ENCODE results near the gene FCGR2B.
"Not testable (repeated sequence)": the region's sequence is repeated elsewhere in the genome, so short reads cannot be mapped to it uniquely, and the experiment has no call there.

Gene FCGR2B

DNA sequence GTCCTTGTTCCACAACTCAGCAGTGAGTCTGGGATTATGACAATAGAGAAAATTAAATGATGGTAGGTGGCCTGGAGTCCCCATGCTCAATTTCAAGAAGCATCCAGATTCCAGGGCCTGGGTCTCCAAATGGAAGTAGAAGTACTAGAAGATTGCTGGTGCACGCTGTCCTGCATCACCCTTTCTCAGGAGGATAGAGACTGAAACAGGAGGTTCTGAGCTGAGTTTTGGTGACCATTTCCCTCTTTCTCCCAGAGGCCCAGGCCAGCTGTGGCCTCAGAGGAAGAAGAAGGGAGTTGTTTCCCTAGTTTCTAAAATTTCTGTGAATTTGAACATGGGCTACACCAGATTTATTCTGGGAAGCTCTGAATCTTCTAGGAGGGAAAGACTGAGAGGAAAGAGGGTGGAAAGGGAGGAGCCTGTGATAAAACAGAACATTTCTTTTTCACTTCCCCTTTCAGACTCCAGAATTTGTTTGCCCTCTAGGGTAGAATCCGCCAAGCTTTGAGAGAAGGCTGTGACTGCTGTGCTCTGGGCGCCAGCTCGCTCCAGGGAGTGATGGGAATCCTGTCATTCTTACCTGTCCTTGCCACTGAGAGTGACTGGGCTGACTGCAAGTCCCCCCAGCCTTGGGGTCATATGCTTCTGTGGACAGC lies at the start of gene FCGR2B:
TSS of gene FCGR2B (plus strand) at position 460 of the 656 bp plus-strand sequence. CDS start at position 559, 99 bp downstream.
- not testable (repeated sequence) for DNase-seq

DNA sequence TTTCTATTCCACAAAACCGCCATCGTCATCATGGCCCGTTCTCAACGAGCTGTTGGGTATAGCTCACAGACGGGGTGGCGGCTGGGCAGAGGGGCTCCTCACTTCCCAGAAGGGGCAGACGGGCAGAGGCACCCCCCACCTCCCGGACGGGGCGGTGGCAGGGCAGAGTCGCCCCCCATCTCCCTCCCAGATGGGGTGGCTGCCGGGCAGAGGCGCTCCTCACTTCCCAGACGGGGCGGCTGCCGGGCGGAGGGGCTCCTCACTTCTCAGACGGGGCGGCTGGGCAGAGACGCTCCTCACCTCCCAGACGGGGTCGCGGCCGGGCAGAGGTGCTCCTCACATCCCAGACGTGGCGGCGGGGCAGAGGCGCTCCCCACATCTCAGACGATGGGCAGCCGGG lies 46.5 kb upstream of the FCGR2B start:
- not testable (repeated sequence) for DNase-seq

DNA sequence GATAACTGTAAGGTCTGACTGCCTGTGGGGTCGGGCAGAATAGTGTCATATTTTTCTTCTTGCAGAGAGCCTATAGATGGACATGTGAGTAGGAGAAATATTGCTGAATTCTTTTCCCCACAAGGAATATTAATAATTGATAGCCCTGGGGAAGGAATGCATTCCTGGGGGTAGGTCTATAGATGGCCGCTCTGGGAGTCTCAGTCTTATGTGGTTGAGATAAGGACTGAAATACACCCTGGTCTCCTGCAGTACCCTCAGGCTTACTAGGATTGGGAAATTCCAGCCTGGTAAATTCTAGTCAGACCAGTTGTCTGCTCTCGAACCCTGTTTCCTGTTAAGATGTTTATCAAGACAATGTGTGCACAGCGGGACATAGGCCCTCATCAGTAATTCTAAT lies 44.4 kb upstream of the FCGR2B start:
- not testable (repeated sequence) for DNase-seq

DNA sequence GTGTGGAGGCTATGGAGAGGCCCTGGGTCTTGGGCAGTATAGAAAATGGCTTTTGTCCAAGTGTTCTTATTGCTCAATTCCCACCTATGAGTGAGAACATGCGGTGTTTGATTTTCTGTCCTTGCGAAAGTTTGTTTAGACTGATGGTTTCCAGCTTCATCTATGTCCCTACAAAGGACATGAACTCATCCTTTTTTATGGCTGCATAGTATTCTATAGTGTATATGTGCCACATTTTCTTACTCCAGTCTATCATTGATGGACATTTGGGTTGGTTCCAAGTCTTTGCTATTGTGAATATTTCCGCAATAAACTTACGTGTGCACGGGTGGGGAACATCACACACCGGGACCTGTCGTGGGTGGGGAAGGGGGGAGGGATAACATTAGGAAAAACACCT lies 42.5 kb upstream of the FCGR2B start:
- not testable (repeated sequence) for DNase-seq

DNA sequence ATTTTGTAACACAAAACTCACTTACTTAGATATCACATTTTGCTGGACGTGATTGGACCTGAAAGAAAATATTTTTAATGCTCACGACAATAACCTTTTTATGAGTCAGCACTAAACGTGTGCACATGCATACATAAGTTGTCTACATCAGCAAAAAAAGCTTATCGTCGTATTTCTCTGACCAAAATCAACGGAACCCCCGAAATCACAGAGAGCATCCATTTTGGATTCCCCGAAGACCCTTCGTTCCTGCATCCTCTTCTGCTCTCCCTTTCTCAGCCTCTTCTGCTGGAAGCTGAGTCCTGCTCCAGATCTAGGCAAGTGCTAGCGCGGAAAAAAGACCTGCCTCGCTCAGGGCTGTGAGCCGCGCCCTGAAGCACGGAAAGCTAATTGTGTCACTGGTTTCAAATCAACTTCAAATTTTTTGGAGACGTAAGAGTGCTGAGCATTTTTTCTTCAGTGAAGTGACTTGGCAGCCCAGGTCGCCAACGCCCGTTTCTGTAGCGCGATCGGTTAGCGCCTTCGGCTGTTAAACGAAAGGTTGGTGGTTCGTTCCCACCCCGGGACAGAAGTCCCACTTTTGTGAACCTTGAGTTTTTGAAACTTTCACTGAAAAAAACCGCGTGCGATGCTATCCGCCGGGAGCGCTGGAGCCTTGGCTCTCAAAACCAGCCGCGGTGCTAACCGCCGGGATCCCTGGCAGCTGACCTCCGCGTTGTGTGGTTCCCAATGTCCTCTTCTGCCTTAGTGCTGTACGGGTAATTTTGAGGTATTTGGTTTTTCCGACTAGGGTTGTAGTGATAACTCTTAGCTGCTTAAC lies 41.6 kb upstream of the FCGR2B start:
- DNase-seq, result peak; percentile 70

DNA sequence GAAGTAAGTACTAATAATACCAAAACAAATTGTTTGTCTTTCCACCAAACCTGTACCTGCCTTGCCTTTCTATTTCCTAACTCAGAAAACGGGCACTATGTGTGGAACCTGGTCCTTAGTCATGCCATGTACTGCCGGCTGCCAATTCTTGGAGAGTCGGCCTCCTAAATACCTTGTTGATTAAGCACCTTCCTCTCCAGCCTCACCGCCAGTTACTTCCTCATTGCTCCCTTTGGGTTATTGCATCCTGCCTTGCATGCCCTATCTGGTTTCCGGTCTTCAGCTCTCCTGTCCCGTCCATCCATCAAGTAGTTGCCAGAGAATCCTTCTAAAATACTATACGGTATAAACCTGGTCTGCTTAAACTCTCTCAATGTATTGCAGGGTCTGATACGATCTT lies 40.9 kb upstream of the FCGR2B start:
- not testable (repeated sequence) for DNase-seq

DNA sequence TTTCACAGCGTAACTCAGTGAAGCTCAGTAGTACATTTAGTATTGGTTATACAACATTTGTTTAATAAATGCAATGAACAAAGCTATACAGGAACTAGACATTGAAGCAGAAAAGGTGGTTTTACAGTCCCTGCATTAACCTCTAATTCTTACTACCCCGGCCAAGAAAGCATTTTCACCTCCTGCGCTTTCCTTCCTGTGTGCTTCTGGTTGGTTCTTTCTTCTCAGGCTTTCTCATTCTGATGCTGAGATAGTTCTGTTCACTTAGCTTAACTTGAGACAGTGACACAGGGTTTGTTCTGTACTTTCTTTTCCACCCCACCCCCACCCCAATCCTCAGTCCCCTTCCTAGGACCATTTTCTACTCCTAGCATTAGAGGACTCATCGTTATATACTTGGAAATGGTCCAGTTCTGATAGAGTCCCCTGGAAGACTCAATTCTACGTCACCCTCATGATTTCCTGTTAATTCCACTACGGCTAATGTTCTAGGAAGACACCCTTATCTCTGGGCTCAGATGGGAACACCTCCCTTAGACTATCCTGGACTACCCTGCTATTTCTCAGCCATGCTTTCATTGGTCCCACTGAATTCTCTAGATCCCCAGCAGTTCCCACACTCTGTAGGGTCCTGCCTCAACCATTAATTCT lies 39.4 kb upstream of the FCGR2B start:
- not testable (repeated sequence) for DNase-seq

DNA sequence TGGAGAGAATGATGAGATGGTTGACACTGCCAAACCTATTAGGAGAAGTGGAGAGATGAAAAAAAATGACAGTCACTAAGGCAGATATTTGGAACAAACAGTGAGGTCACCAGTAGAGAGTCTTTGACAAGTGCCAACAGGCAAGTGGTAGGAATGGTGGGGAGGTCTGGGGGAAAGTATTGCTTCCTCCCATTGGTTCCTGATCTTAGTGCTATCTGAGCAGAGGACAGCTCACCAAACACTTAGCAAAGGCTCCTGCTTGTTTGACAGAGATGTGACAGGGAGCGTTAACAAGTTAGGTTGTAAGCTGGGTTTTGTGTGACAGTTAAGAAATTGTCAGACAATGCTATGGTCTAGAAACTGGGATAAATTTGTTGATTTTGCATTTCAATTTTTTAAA lies 38.3 kb upstream of the FCGR2B start:
- DNase-seq, result not testable (repeated sequence)

DNA sequence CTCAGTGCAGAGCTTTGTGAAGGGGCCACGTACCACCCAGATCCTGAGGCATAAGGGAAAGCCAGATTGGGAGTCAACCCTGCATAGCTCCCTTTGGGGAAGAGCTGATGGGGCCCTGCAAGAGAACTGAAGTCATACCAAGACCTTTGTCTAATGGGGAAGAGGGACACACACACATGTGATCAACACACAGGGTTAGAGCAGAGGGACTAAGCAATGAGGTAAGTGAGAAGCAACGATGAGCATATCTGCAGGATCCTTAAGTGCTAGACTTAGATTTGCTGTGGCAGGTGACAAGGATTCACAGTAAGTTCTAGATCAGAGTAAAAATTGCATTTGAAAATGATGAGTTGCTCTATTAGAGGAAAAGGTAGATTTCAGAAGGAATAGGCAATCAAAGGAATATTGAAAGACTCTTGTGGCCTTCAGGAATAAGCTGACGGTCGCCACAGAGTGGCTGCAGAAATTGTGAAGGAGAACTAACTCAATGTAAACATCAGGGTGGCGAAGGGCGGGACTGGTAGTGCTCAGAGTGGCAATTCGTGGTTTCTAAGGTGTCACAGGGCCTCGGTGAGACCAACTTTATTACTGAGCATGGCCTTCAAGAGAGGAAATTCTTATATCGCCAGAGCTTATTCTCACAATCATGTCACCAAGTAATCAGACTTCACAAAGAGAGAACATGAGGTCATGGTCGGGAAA lies 36.3 kb upstream of the FCGR2B start:
- DNase-seq, result not testable (repeated sequence)

DNA sequence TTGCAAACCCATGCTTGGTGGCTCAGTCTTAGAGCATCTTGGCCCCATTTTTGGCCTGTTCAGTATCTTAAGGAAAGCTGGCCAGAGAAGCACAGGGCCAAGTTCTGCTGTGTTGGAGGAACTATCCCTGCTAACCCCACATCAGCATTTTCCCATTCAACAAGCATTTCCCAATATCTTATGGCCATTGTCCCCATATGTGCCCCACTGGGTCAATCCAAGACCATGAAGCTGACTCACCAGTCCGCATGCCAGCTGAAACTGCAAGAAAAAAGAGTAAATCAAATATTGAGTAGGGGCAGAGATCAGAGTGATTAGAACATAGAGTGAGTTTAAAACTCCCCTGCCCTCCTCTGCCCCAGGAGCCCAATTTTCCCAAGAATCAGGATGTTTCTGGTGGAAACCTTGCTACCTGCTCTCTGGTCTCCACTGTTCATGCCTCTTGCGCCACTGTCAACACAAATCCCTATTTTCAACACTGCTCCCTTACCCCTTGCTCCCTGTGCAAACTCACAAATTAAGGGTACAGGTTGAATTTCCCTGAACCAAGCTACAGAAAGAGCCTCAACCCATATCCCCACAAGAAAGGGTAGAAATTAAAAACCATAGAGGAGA lies 32.7 kb upstream of the FCGR2B start:
- not testable (repeated sequence) for DNase-seq

DNA sequence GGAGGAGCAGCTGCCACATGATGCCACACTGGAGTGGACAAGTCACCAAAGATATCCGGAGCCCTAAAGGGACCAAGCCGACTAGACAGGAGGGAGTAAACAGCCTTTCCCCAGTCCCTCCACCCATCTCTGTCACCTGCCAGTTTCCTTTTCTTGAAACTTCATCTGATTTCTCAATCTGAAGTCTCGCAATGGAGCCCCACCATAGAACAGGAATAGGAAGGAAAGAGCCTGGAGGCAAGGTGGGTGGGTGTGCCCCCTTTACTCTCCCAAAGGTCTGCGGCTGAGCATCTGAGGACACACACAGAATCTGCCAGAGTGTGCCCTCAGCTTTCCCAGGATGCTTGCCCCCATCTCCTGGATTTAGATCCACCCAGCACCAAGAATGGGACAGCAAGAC lies 31.9 kb upstream of the FCGR2B start, which contains the start of gene FCGR3B:
TSS of gene FCGR3B (minus strand) at position 101 of the 400 bp plus-strand sequence. CDS start at position 19, 82 bp downstream.
- DNase-seq, result no peak

DNA sequence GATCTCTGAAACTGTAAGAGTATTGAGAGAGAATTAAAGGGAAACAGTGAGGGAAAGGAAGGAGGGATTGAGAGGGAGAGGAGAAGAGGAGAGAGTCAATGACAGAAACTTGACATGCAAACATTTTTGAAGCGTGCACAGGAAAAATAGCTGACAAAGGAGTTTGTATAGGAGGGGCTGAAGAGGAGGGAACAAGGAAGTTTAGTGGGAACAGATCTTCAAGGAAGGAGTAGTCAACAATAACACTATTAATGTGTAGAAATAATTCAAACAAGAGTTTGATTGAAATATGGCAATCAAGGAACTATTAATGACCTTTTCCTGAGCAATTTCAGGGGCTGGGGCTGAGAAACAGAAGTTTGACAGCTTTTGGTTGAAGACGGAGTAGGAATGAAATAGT lies 27.9 kb upstream of the FCGR2B start:
- not testable (repeated sequence) for DNase-seq

DNA sequence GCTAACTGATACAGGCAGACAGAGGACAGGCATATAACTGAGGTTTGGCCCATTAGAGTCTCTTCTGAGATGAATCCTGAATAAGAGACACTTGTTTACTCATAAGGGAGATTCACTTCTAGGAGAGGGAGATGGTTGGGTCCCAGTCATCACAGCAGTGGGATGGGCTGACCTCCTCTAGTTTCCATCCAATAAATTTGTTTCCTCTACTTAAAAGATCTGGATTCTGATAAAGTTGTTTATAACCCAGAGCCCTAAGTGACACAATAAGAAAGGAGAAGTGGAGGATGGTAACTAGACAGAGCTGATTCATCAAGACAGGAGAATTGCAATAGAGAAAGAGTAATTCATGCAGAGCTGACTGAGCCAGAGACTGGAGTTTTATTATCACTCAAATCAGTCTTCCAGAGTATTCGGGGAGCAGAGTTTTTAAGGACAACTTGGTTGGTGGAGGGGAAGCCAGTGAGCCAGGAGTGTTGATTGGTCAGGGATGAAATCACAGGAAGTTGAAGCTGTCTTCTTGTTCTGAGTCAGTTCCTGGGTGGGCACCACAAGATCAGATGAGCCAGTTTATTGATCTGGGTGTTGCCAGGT lies 26.7 kb upstream of the FCGR2B start:
- not testable (repeated sequence) for DNase-seq

DNA sequence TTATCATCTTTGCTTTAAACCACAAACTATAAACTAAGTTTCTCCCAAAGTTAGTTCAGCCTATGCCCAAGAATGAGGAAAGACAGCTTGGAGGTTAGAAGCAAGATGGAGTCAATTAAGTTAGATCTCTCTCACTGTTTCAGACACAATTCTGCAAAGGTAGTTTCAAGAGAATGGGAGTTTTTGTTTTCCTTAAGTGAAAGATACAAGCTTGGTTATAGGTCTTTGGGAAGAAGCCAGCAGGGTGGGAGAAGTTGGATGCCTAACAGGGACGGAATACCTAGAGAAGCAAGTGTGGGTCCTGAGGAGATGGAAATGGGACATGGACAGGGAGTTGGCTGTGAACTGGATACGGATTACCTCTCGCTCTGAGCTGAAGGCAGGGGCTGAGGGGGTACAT lies 26.0 kb upstream of the FCGR2B start:
- DNase-seq, result not testable (repeated sequence)

DNA sequence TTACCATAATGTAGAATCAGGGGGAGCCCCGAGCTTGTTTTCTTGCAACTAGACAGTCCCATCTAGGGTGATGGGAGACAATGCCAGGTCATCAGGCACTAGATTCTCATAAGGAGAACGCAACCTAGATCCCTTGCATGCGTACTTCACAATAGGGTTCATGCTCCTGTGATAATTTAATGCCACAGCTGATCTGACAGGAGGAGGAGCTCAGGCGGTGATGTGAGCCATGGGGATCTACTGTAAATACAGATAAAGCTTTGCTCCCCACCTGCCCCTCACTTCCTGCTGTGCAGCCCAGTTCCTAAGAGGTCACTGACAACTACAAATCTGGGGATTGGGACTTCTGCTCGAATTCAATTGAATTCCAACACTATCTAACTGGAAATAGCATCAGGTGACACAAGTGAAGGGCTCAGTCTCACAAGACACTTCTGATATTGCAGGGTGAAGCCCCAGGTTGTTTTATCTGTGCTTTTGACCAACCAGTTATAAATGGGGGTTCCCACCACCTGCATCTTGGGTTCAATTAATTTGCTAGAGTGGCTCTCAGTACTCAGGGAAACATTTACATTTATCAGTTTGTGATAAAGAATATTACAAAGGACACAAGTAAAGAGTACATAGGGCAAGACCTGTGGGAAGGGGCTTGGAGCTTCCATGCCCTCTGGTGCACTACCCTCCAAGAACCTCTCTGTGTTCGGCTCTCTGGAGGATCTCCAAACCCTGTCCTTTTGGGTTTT lies 24.5 kb upstream of the FCGR2B start:
- not testable (repeated sequence) for DNase-seq

DNA sequence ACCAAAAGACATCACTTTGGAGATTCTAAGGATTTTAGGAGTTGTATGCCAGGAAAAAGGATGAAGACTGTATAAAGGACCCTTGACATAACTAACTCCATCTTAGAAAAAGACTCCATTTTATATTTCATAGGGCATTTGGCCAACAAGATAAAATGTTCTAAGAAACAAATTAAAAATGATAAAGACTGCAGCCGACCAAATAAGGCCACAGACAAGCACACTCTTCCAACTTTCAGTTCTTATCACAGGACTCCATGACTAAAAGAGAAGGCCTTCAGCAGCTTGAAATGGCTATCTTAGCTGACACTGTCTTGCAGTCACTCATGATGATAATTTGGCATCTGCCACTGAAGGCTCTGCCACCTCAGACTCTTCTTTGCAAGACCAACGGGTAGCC lies 23.7 kb upstream of the FCGR2B start:
- DNase-seq, result not testable (repeated sequence)

DNA sequence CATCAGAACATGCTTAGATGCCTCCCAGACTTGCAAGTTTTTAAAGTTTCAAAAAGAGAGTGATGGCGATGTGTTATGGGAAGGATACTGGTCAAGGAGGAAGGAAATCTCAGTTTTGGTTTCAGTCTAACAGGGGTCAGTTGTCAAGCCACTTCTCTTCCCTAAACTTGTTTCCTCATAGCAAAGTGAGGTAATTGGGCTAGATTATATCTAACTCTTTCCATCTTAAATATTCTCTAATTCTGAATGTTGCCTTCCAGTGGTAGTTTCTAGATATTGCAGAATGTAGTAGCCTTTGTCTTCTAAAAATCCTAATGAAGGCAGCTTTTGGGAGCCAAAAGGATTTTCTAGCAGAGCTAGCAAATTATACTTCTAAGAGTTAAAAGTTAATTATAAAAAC lies 20.2 kb upstream of the FCGR2B start:
- not testable (repeated sequence) for DNase-seq

DNA sequence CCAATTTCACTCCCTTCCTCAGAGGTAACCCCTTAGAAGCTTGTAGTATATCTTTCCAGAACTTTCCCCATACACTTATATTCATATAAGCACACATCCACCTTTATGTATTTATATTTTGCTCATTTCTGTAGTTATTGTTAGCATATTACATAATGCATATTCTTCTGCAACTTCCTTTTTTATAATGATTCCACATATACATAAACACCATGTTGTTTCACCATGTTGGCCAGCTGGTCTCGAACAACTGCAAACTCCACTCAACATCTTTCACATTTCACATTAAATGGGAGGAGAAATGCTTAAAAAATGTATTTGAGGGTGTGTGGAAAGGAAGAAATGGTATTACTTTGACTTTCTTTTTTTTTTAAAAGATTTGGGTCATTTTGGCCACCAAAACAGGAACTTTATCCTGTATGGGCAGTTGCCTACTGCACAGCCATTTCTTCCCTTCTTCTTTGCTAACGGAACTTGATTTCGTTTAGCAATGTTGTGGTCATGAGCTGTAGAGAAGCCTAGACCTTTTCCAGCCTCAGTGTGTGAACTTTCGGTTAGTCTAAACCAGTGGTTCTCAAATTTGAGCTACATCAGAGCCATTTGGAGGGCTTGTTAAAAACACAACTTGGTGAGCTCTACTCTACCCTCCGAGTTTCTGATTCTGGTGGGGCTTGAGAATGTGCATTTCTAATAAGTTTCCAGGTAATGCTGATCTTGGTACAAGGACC lies 19.3 kb upstream of the FCGR2B start:
- not testable (repeated sequence) for DNase-seq

DNA sequence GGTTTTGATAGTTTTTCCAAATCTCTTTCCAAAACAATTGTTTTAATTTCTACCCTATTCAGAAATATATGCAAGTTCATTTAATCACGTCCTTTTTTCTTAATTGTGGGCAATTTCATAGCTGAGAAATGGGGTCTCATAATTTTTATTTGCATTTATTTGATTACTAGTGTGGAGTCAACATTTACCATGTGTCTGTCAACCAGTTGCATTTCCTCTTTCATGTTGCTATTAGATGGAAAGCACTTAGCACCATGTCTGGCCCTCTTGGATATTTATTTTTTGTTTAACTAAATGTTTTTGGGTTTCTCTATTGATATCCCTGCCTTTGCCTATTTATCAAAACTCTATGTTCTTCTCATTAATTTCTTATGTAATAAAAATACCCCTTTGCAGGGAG lies 18.1 kb upstream of the FCGR2B start:
- DNase-seq, result not testable (repeated sequence)

Data from kidney glomerular epithelial cell (primary cell).